GM19099 (cell line): ENCODE measurements around the gene TEX22.

Source experiments
- POLR2A ChIP-seq: IDR thresholded peaks from 3 replicates; pipeline ENCODE4 v1.6.1; 2011; ENCODE audit warnings: low read depth; ENCODE audit not compliant: insufficient read length; ENCODE audit errors: extremely low read depth

TEX22 gene

GRCh38 chr14:105440992-105441391 is 42.7 kb downstream of the TEX22 start:
- no peak for TF ChIP-seq POLR2A

DNA sequence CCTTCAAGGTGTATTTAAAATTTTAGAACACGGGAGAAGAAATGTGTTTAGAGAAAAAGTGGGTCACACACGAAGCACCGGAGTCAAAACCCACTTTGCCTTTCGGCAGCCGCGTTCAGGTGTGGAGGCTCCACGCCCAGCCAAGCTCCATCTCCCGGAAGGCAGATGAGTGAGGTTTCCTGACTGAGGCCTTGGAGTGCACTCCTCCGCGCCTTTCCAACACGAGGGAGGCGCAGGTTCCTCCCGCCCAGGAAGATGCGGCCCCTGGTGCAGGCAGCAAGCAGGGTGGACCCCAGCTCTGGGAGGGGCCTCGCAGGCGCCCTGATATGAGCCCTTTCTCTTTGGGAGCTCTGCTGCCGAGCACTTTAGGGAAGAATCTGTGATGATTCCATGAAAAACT is 43.8 kb downstream of the TEX22 start:
- TF ChIP-seq POLR2A: no peak

DNA sequence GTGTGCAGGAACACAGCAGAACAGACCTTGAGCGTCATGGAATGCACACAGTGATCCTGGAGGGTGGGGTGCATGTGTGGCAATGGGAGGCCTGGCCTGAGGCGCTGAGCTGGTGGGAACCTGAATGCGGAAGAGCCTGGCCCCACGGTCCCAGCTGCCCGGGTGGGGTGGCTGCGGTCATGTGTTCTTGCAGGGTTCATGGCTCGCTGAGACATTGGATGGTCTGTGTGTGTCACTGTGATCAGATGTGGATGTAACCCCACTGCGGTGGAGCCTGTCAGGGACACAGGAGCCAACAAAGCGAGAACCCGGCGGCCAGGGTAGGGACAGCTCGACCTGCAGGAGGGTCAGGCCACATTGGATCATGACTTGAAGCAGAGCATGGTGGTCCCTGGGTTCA is 44.5 kb downstream of the TEX22 start:
- no peak for TF ChIP-seq POLR2A

DNA sequence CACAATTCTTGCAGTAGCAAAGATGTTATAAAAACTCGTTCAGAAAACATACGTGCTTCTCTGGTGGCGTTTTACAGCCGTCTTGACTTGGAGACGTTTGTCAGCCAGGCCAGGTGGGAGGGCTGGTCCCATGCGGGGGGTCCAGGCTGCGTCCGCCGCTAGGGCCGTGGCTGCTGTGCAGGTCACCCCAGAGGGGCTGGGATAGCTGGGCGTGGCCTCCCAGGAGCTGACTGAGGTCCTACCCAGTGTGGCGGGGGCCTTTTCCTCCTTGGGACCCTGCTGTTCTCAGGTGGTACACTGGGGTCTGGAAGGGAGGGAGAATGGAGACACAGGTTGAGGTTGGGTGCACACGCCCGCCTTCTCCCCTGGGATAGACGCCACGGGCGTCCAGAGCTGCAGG is 46.5 kb downstream of the TEX22 start:
- TF ChIP-seq POLR2A: no peak

DNA sequence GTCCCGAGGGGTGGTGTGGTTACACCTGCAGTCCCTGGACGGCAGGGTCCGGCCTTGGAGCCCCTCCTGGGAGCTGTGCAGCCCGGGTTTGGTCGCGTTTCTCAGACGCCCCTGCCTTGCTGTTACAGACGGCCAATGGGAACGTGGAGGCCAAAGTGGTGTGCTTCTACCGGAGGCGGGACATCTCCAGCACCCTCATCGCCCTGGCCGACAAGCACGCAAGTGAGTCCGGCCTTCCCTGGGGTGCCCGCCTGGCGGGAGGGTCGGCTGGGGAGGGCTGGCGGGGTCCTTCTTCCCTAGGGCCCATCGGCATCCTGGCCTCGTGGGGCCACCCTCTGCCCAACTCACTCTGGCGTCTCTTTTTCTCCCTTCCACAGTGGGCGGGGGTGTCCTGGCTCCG is 47.0 kb downstream of the TEX22 start:
- TF ChIP-seq POLR2A: no peak

- no peak for TF ChIP-seq POLR2A
Observed at GRCh38 chr14:105445901-105446845, 47.8 kb downstream of the TEX22 start.

- TF ChIP-seq POLR2A: no peak
Observed at GRCh38 chr14:105446971-105447370, 48.6 kb downstream of the TEX22 start.

DNA sequence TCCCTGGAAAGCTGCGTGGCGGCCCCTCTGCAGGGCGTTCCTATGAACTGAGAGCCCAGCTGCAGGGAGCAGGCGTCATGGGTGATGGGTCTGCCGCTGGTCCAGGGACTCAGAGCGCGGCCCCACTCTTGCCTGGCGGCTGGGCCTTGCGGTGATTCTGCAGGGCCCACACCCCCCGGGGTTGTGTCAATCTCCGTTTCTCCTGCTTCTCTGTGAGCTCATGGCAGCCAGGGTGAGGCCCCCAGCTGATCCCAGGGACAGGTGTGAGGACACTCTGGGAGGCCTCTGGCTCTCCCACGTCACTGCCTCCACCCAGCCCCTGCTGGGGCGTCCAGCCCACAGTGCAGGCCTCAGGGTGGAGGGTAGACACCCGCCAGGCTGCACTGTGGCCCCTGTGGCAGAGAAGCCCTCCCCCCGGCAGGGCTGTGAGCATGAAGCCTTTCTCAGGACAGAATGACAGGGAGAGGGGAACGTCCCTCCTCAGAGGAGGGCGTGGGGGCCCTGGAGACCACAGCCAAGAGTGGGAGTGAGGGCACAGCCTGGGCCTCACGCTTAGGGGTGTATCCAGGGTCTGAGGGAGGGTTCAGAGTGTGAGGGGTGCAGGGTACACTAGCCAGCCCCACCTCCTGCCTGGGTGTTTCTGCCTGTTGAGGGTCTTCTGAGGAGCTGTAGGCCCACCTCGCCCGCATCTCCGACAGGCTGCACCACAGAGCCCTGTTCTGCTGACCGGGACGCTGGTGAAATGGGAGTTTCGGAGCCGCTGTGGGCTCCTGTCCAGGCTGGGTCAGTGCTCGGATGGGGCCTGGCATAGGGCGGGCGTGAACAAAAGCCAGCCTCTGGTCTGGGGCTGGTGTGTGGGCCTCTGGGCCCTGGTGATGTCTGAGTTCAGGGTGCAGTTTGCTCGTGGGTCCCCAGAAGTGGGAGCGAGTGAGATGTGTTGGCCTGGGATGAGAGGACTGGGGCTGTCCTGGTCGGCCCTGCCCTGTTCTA is 49.6 kb downstream of the TEX22 start:
- no peak for TF ChIP-seq POLR2A

DNA sequence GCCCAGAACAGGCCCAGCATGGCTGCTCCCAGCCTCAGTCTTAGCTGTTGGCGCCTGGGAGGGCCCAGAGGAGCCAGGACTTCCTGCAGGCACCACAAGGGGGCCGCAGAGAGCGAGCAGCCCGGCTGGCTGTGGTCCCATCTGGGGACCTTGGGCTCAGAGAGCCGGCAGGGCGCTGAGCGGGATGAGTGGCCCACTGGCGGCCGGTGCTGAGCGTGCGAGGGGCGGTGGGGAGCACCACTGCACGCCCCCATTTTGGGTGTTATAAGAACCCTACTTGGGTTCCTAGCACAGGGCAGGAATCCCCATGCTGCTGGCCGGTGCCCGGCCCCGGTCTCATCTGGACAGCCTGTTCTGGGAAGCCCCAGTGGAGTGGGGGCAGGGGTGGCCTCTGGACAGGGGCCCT is 50.4 kb downstream of the TEX22 start:
- no peak for TF ChIP-seq POLR2A

DNA sequence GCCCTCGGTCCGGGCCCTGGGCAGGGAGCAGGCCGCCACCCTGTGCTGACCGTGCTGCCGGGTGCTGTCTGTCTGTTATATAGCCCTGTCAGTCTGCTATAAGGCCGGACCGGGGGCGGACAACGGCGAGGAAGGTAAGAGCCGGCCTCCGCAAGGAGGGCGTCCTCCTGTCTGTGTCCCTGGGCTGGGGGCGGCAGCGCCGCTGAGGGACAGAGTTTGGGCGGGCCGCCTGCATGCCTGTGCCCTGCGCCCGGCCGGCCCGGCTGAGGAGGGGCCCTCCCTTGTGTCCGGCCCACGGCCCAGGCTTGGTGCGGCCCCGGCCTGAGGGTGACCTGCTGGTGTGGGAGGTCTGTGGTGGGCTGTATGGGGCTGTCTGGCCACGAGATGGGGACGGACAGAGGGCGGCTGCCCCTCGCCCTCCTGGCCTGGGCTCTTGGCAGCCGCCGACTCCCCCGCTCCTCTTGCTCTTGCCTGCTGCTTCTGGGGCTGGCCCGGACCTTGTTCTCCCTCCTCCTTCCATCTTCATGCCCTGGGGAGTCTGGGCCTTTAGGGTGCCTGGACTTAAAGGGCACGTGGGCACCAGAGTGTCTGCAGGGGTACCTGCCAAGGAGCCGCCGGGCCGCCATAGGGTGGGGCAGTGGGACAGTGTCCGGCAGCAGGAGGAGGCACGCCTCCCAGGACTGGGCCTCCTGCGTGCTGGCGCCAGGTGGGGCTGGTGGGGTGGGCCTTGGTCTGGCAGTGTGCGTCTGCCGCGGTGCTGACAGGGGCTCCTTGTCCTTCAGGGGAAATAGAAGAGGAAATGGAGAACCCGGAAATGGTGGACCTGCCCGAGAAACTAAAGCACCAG is 51.2 kb downstream of the TEX22 start:
- TF ChIP-seq POLR2A: no peak

GRCh38 chr14:105450123-105450505 is 51.8 kb downstream of the TEX22 start:
- TF ChIP-seq POLR2A: no peak

- TF ChIP-seq POLR2A: no peak
Observed at GRCh38 chr14:105450864-105451720, 52.8 kb downstream of the TEX22 start.

DNA sequence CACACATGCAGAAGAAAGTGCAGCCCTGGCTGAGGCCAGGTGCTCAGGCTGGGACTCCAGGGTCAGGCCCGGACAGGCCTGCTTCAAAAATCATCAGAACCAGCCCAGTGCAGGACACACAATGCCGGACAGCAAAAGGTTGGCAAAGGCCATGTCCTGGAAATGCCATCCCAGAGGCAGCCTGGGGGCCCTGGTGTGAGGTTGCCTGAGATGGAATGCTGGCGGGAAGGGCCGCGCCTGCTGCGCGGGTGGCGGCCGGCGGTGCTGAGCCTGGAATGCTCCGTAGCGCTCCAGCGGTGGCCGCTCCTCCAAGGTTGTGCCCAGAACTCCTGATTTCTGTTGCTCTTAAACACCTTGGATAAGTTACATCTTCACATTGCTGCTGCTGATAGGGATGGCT is 54.6 kb downstream of the TEX22 start:
- no peak for TF ChIP-seq POLR2A

DNA sequence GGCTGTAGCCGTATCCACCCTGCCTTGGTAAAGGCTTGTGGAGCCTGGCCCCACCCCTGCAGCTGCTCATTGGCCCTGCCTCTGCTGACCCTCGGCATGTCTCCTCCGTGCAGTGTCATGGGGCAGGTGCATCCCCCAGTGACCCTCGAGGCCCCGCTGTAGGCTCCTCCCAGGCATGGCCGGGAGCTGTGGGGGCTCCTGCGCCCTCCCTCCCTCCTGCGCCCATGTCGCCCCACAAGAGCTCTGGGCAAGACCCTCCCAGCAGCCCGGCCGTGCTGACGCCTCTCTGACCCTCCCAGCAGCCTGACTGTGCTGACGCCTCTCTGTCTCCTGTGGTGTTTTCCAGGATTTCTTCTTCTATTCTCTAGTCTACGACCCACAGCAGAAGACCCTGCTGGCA is 55.5 kb downstream of the TEX22 start:
- no peak for TF ChIP-seq POLR2A
